Stimulated activated naive CD8-positive, alpha-beta T cell treated with anti-CD3 and anti-CD28 coated beads, Interleukin-15, Interleukin-2, amounts not matched to agents 100 ng/mL and 50 ng/mL, for 24 hours (primary cell): ENCODE measurements around the gene BRAF.
"Not testable (repeated sequence)": the region's sequence is repeated elsewhere in the genome, so short reads cannot be mapped to it uniquely, and the experiment has no call there.

Experiments
- H3K27ac Mint-ChIP-seq: one replicate; pipeline ENCODE4 v1.8.0; 2021; ENCODE audit warnings: mild to moderate bottlenecking, mixed read lengths
- H3K27me3 Mint-ChIP-seq: one replicate; pipeline ENCODE4 v1.8.0; 2021; ENCODE audit warnings: mixed read lengths
- H3K36me3 Mint-ChIP-seq: one replicate; pipeline ENCODE4 v1.8.0; 2021; ENCODE audit warnings: low read depth, mixed read lengths
- H3K4me1 Mint-ChIP-seq: one replicate; pipeline ENCODE4 v1.8.0; 2021; ENCODE audit warnings: low read depth, mixed read lengths
- H3K4me3 Mint-ChIP-seq: one replicate; pipeline ENCODE4 v1.8.0; 2021; ENCODE audit warnings: mild to moderate bottlenecking, mixed read lengths
- H3K9me3 Mint-ChIP-seq: one replicate; pipeline ENCODE4 v1.8.0; 2021; ENCODE audit warnings: mixed read lengths

Gene BRAF

DNA sequence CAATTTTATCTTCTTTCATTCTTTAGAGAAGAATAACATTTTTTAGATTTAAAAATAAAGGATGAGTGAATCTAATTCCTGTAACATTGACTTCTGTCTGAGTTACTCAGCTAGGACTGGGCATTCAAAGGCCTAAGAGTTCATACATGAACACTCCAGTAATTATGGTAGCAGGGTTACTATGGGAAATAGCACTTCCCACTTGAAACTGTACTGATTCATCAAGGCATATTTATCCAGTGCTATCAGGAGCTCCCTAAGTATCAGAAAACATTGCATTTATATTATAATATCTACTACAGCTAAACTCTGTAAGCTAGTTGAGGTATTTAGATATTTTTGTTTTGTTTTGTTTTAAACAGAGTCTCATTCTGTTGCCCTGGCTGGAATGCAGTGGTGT, 186.4 kb downstream of the BRAF start:
- no peak overlapping the region for H3K27ac Mint-ChIP-seq
- no peaks in the 10 kb centered on the region for H3K4me1 Mint-ChIP-seq
- no peak overlapping the region for H3K4me3 Mint-ChIP-seq
- H3K27me3 Mint-ChIP-seq, result no peaks in the 10 kb centered on the region
- peaks cover 42% of the 10 kb centered on the region for H3K36me3 Mint-ChIP-seq
- no peaks in the 10 kb centered on the region for H3K9me3 Mint-ChIP-seq

GRCh38 chr7:140734729-140735128, 190.0 kb downstream of the BRAF start:
- Mint-ChIP-seq H3K9me3 (no peaks in the 10 kb centered on the region), H3K27ac (no peak overlapping the region), H3K4me3 (no peak overlapping the region), H3K4me1 (no peaks in the 10 kb centered on the region), H3K36me3 (peaks cover 37% of the 10 kb centered on the region), H3K27me3 (no peaks in the 10 kb centered on the region)

DNA sequence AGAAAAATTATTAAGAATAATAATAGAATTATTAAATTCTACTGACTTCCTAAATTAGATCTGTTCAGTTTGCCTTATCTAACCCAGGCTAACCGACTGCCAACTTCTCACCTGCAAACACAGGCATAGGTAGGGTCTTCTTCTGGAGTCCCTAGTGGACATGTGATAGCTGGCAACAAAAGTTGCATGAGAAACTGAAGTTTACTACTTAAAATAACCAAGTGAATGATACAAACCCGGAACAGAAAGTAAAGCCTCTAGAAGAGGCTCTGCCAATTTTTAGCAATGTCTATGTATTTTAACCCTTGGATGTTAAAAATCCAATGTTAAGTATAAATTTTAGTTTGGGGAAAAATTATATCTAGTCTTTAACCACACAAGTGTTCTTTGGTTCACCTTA, 190.6 kb downstream of the BRAF start:
- Mint-ChIP-seq H3K9me3 (no peaks in the 10 kb centered on the region), H3K27me3 (no peaks in the 10 kb centered on the region), H3K27ac (no peak overlapping the region), H3K36me3 (peaks cover 33% of the 10 kb centered on the region), H3K4me3 (no peak overlapping the region), H3K4me1 (no peaks in the 10 kb centered on the region)

DNA sequence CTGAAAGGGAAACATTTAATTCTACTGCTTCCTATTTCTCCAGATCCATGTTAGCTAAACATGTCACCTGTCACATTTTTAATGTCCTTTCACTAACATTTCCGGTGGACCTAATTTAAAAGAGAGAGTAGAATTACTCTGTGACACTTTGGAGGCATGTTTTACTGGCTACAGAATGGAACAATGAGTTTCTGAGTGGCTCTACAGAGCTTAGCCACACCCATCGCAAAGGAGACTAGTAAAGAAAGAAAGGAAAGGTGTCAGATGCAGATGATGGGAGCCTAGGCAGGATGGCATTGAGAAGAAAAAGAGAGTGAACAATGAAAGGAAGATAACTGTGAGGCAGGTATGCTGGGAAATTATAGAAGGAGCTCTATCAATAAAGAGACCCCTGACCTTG, 192.3 kb downstream of the BRAF start:
- Mint-ChIP-seq H3K9me3 (no peaks in the 10 kb centered on the region), H3K27ac (no peak overlapping the region), H3K27me3 (no peaks in the 10 kb centered on the region), H3K4me1 (no peaks in the 10 kb centered on the region), H3K36me3 (peaks cover 28% of the 10 kb centered on the region), H3K4me3 (no peak overlapping the region)

GRCh38 chr7:140726281-140726680, 198.4 kb downstream of the BRAF start:
- Mint-ChIP-seq H3K27ac (peak overlapping the region; percentile 0), H3K4me1 (peaks cover 28% of the 10 kb centered on the region), H3K9me3 (no peaks in the 10 kb centered on the region), H3K36me3 (no peaks in the 10 kb centered on the region), H3K27me3 (no peaks in the 10 kb centered on the region), H3K4me3 (no peak overlapping the region)

DNA sequence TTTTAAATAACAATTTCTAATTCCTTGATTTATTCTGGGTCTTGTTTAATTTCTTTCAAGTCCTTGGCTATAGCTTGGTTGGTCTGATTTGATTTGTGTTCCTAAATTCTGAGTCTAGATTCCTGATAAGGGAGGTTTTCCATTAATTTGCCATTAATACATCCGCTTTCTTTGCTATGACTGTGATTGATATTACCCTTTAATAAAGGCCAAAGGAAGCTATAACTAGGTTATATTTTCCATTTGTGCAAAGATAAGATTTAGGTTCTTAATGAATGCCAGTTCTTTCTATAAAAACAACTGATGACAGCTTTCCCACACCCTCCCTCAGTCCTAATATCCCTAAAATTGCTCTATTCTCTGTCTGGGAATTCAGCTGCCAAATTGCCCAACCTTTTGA, 200.0 kb downstream of the BRAF start:
- H3K27ac Mint-ChIP-seq, result no peak overlapping the region

DNA sequence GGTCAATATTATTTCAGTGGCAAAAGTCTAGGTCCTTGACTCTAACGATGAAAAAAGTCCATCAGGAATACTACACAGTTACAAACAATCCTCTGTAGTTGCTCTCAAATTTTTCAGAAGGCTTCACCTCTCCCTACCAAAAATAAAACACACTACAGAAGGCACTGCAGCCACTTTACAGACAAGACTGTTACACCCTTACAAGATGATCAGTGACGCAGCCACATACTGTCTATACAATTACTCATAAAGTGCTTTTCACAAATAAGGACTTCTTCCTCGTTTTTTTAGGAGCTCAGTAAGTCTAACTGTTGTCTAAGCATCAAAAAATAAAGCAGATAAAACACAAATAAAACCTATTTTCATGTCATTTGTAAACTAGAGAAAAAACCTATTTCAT, 201.2 kb downstream of the BRAF start:
- peak overlapping the region; percentile 8 for H3K27ac Mint-ChIP-seq
- no peaks in the 10 kb centered on the region for H3K27me3 Mint-ChIP-seq
- peaks cover 28% of the 10 kb centered on the region for H3K4me1 Mint-ChIP-seq
- no peak overlapping the region for H3K4me3 Mint-ChIP-seq
- no peaks in the 10 kb centered on the region for H3K36me3 Mint-ChIP-seq
- H3K9me3 Mint-ChIP-seq, result no peaks in the 10 kb centered on the region

More for the DNA sequence above, 200.0 kb downstream of the BRAF start:
- H3K4me1 Mint-ChIP-seq, result peaks cover 28% of the 10 kb centered on the region
- H3K36me3 Mint-ChIP-seq, result no peaks in the 10 kb centered on the region
- H3K9me3 Mint-ChIP-seq, result no peaks in the 10 kb centered on the region
- no peak overlapping the region for H3K4me3 Mint-ChIP-seq
- H3K27me3 Mint-ChIP-seq, result no peaks in the 10 kb centered on the region

DNA sequence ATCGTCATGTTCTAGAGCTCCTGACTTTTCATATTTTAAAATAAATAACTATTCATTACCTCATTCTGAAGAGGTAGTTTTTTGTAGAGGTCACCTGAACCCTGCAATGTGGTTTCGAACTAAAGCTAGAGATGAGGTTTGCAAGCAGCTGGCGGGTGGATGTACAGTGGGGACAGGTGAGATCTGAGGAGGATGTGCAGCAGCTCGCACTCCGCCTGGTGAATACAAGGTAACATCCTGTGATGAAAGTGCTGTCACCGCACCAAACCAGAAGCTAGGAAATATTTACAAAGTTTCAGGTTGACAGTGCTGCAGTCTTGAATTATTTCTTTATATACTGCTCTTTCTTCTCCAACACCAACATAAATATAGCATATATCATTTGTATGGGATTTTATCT, 201.7 kb downstream of the BRAF start:
- Mint-ChIP-seq H3K36me3 (no peaks in the 10 kb centered on the region), H3K4me3 (no peak overlapping the region), H3K4me1 (peaks cover 28% of the 10 kb centered on the region), H3K27me3 (no peaks in the 10 kb centered on the region), H3K27ac (no peak overlapping the region), H3K9me3 (no peaks in the 10 kb centered on the region)

DNA sequence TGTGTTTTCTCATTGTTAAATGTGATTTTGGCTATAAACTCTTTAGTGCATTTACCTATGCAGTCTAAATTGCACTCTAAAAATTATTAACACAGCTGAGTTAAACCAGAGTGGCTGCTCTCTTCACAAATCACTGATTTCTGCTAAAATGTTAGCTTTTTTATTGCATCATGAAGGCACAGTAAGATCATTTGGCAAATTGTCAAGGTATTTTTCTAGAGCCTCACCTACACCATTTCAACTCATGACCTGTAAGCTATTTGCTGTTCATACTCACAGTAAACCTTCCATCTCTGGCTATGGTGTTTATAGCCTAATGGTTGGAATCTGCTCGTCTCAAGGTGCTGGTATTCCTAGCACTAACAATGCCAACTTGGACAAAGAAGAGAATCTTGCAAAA, 202.5 kb downstream of the BRAF start:
- Mint-ChIP-seq H3K9me3 (no peaks in the 10 kb centered on the region), H3K4me1 (peaks cover 28% of the 10 kb centered on the region), H3K27me3 (no peaks in the 10 kb centered on the region), H3K27ac (no peak overlapping the region), H3K4me3 (no peak overlapping the region), H3K36me3 (no peaks in the 10 kb centered on the region)

DNA sequence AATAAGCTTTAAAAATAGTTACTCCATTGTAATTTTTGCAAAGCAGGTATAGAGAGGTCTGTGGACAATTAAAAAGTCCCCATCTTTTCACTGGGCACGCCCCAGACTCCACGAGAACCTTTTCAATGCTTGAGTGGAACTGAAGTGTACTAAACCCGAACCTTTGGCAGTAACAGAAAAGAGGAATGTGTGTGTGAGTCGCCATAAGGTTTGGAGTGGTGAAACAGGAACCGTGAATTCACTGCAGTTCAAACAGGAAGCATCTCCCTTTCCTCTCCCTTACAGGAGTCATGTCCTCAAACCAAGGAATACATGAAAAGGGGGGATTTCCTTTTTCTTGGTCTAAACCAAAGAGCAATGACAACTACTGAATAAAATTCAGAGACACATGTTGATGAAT, 205.0 kb downstream of the BRAF start:
- H3K9me3 Mint-ChIP-seq, result no peaks in the 10 kb centered on the region
- no peak overlapping the region for H3K4me3 Mint-ChIP-seq
- H3K27me3 Mint-ChIP-seq, result no peaks in the 10 kb centered on the region
- H3K36me3 Mint-ChIP-seq, result peaks cover 2% of the 10 kb centered on the region
- peaks cover 19% of the 10 kb centered on the region for H3K4me1 Mint-ChIP-seq
- H3K27ac Mint-ChIP-seq, result no peak overlapping the region

DNA sequence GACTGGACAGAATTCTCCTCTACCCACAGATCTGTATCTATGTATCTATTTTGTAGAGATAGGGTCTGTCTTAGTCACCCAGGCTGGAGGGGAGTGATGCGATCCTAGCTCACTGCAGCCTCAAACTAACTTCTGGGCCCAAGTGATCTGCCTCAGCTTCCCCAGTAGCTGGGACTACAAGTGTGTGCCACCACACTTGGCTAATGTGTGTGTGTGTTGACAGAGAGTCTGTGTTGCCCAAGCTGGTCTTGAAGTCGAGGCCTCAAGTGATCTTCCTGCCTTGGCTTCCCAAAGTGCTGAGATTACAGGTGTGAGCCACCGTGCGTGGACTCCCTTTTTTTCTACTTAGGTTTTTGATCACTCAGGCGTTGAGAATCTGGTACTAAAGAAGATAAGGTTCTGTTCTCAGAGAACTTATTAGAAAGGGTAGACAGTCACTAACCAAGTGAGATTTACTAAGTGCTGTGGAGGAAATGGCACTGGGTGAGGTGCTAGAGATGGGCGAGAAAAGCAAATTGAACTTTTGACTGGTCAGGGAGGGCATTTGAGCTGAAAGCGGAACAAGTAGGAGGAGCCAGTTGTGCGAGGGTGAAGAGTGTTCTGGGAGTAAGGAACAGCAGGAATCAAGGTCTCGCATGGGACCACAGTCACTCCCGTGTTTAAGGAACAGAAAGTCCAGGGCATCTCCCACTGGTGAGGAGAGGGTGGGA, 210.2 kb downstream of the BRAF start:
- Mint-ChIP-seq H3K9me3 (peaks cover 4% of the 10 kb centered on the region), H3K36me3 (peaks cover 23% of the 10 kb centered on the region), H3K4me3 (no peak overlapping the region), H3K4me1 (no peaks in the 10 kb centered on the region), H3K27ac (no peak overlapping the region), H3K27me3 (no peaks in the 10 kb centered on the region)

GRCh38 chr7:140712392-140712791, 212.3 kb downstream of the BRAF start:
- not testable (repeated sequence) for H3K9me3 Mint-ChIP-seq, H3K4me3 Mint-ChIP-seq, H3K27ac Mint-ChIP-seq, H3K4me1 Mint-ChIP-seq, H3K27me3 Mint-ChIP-seq
- H3K36me3 Mint-ChIP-seq, result peaks cover 23% of the 10 kb centered on the region

DNA sequence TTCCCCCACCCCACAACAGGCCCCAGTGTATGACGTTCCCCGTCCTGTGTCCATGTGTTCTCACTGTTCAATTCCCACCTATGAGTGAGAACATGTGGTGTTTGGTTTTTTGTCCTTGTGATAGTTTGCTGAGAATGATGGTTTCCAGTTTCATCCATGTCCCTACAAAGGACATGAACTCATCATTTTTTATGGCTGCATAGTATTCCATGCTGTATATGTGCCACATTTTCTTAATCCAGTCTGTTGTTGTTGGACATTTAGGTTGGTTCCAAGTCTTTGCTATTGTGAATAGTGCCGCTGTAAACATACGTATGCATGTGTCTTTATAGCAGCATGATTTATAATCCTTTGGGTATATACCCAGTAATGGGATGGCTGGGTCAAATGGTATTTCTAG, 216.0 kb downstream of the BRAF start:
- not testable (repeated sequence) for H3K9me3 Mint-ChIP-seq, H3K27me3 Mint-ChIP-seq, H3K4me3 Mint-ChIP-seq, H3K4me1 Mint-ChIP-seq, H3K27ac Mint-ChIP-seq
- peaks cover 37% of the 10 kb centered on the region for H3K36me3 Mint-ChIP-seq

DNA sequence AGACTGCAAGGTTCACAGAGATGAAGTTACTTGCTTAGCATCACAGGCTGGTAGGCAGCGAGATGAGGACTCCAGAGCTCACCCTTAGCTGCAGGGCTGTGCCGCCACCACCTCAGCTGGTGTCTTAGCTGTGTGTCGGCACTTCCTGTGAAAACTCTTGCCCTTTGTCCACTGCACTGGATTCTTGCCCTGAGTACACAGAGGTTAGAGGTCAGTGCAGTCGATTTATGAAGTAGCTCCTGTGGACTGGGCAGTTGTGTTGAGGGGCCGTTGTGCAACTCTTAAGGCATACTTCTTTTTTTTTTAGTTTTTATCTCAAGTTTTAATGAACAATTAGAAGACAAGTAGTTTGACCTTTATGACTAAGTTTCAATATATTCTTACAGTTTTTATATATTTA, 217.6 kb downstream of the BRAF start:
- Mint-ChIP-seq H3K36me3 (peaks cover 40% of the 10 kb centered on the region), H3K9me3 (peaks cover 4% of the 10 kb centered on the region), H3K27ac (no peak overlapping the region), H3K4me1 (no peaks in the 10 kb centered on the region), H3K4me3 (no peak overlapping the region), H3K27me3 (no peaks in the 10 kb centered on the region)

DNA sequence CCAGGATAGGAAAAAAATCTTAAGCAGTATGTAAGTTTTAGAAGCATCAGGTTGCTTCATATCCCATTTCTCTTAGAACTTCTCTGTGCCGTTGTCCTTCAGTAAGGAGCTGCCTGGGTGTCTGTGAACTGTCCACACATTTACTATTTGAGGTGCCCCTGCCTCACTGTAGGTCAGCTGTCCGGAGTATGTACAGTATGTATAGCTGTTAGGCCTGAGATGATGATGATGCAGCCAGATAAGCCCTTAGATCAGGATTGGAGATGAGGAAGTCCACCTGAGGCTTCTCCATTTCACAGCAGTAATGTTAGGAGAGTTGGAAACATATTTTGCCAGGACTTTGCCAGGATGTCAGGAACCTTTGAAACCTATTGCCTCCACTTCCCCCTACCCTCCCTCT, 220.5 kb downstream of the BRAF start:
- H3K9me3 Mint-ChIP-seq, result no peaks in the 10 kb centered on the region
- H3K27ac Mint-ChIP-seq, result no peak overlapping the region
- H3K4me1 Mint-ChIP-seq, result peaks cover 10% of the 10 kb centered on the region
- H3K4me3 Mint-ChIP-seq, result no peak overlapping the region
- peaks cover 35% of the 10 kb centered on the region for H3K36me3 Mint-ChIP-seq
- no peaks in the 10 kb centered on the region for H3K27me3 Mint-ChIP-seq

DNA sequence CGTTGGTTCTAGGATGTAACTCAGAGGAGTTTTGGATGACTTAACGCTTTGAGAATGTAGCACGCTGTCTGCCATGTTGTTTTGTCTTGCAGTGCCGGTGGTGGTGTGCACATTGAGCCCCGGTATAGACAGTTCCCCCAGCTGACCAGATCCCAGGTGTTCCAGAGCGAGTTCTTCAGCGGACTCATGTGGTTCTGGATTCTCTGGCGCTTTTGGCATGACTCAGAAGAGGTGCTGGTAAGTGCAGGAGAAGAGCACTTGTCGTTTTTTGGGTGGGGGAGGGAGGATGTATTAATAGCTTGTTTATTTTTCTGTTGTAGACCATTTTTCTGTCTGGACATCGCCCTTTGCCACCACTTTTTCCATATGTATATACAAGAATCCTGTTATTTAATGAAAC, 222.0 kb downstream of the BRAF start:
- H3K9me3 Mint-ChIP-seq, result no peaks in the 10 kb centered on the region
- peaks cover 42% of the 10 kb centered on the region for H3K36me3 Mint-ChIP-seq
- peaks cover 21% of the 10 kb centered on the region for H3K4me1 Mint-ChIP-seq
- H3K27me3 Mint-ChIP-seq, result no peaks in the 10 kb centered on the region
- no peak overlapping the region for H3K4me3 Mint-ChIP-seq
- no peak overlapping the region for H3K27ac Mint-ChIP-seq
